ENCODE measurements around the gene SLC38A2.
A peak's percentile ranks its signal among the peaks of the same experiment; 100 is the strongest.
"Not testable (repeated sequence)": the region's sequence is repeated elsewhere in the genome, so short reads cannot be mapped to it uniquely, and the experiment has no call there.

Gene SLC38A2

GRCh38 chr12:46372544-46373300 is at the start of gene SLC38A2:
TSS of gene SLC38A2 (minus strand) at chr12:46372773. CDS start at chr12:46371293, 1,480 bp downstream.
- peak; percentile 87 for DNase-seq

- no peak for DNase-seq
Observed at GRCh38 chr12:46419675-46420074, 47.1 kb upstream of the SLC38A2 start.

GRCh38 chr12:46415552-46415951 is 43.0 kb upstream of the SLC38A2 start:
- DNase-seq, result no peak

GRCh38 chr12:46414591-46415268 is 42.2 kb upstream of the SLC38A2 start:
- no peak for DNase-seq

- no peak for DNase-seq
Observed at GRCh38 chr12:46413368-46413767, 40.8 kb upstream of the SLC38A2 start.

- DNase-seq, result no peak
Observed at GRCh38 chr12:46412857-46413256, 40.3 kb upstream of the SLC38A2 start.

GRCh38 chr12:46410495-46410894 is 37.9 kb upstream of the SLC38A2 start:
- no peak for DNase-seq

- DNase-seq, result no peak
Observed at GRCh38 chr12:46409974-46410373, 37.4 kb upstream of the SLC38A2 start.

- no peak for DNase-seq
Observed at GRCh38 chr12:46409342-46409741, 36.8 kb upstream of the SLC38A2 start.

- DNase-seq, result no peak
Observed at GRCh38 chr12:46408441-46408840, 35.9 kb upstream of the SLC38A2 start.

GRCh38 chr12:46407361-46407760 is 34.8 kb upstream of the SLC38A2 start:
- DNase-seq, result no peak

- no peak for DNase-seq
Observed at GRCh38 chr12:46406352-46407027, 33.9 kb upstream of the SLC38A2 start.

GRCh38 chr12:46404733-46405132 is 32.2 kb upstream of the SLC38A2 start:
- no peak for DNase-seq

- DNase-seq, result no peak
Observed at GRCh38 chr12:46404225-46404631, 31.7 kb upstream of the SLC38A2 start.

GRCh38 chr12:46403719-46404070 is 31.1 kb upstream of the SLC38A2 start:
- no peak for DNase-seq

- DNase-seq, result no peak
Observed at GRCh38 chr12:46402941-46403718, 30.6 kb upstream of the SLC38A2 start.

- peak; percentile 72 for DNase-seq
Observed at GRCh38 chr12:46402451-46402850, 29.9 kb upstream of the SLC38A2 start.

GRCh38 chr12:46401662-46402061 is 29.1 kb upstream of the SLC38A2 start:
- no peak for DNase-seq

- no peak for DNase-seq
Observed at GRCh38 chr12:46400406-46400805, 27.8 kb upstream of the SLC38A2 start.

- DNase-seq, result not testable (repeated sequence)
Observed at GRCh38 chr12:46399461-46400248, 27.1 kb upstream of the SLC38A2 start.

- DNase-seq, result no peak
Observed at GRCh38 chr12:46396826-46397225, 24.3 kb upstream of the SLC38A2 start.

- no peak for DNase-seq
Observed at GRCh38 chr12:46395388-46395787, 22.8 kb upstream of the SLC38A2 start.

All from kidney glomerular epithelial cell (primary cell).